H9 (cell line): ENCODE data around the gene GSE1. TPM values are rescaled to one million over a fixed set of nuclear protein-coding genes. Genes with fewer than 3 reads are reported as not detected.

Experiments
- DNase-seq: peaks from one replicate; pipeline ENCODE4 v3.0.0-alpha.2; 2017
- H2AFZ ChIP-seq: one replicate; pipeline ENCODE4 v1.6.1; 2013; ENCODE audit warnings: mild to moderate bottlenecking, low read length, control low read depth, moderate library complexity
- H2AK5ac ChIP-seq: 2 replicates; pipeline ENCODE4 v1.6.1; 2013; ENCODE audit warnings: low read length, control low read depth, mixed read lengths; ENCODE audit not compliant: insufficient read length
- H2BK120ac ChIP-seq: one replicate; pipeline ENCODE4 v1.6.1; 2013; ENCODE audit warnings: low read depth, mild to moderate bottlenecking, low read length, control low read depth, inconsistent platforms; ENCODE audit not compliant: poor library complexity, severe bottlenecking
- H2BK12ac ChIP-seq: 2 replicates; pipeline ENCODE4 v1.6.1; 2013; ENCODE audit warnings: low read length, control low read depth, mixed read lengths, low read depth; ENCODE audit not compliant: insufficient read length
- H2BK15ac ChIP-seq: 2 replicates; pipeline ENCODE4 v1.6.1; 2013; ENCODE audit warnings: low read depth, low read length, control low read depth
- H2BK20ac ChIP-seq: one replicate; pipeline ENCODE4 v1.6.1; 2013; ENCODE audit warnings: low read depth, mild to moderate bottlenecking, low read length, control low read depth, inconsistent platforms; ENCODE audit not compliant: poor library complexity, severe bottlenecking
- H2BK5ac ChIP-seq: 2 replicates; pipeline ENCODE4 v1.6.1; 2013; ENCODE audit warnings: low read length, control low read depth, mixed read lengths; ENCODE audit not compliant: insufficient read length
- H3K14ac ChIP-seq: 2 replicates; pipeline ENCODE4 v1.6.1; 2013; ENCODE audit warnings: low read length, control low read depth; ENCODE audit not compliant: insufficient read depth
- H3K18ac ChIP-seq: 2 replicates; pipeline ENCODE4 v1.6.1; 2013; ENCODE audit warnings: low read depth, mild to moderate bottlenecking, mixed read lengths, low read length, control low read depth; ENCODE audit not compliant: insufficient read length
- H3K23ac ChIP-seq: 2 replicates; pipeline ENCODE4 v1.6.1; 2013; ENCODE audit warnings: low read length, control low read depth, mixed read lengths, low read depth; ENCODE audit not compliant: insufficient read length
- H3K23me2 ChIP-seq: 2 replicates; pipeline ENCODE4 v1.6.1; 2013; ENCODE audit warnings: low read depth, mild to moderate bottlenecking, mixed read lengths, low read length, control low read depth; ENCODE audit not compliant: insufficient read length, poor library complexity, severe bottlenecking
- H3K27ac ChIP-seq: 2 replicates; pipeline ENCODE4 v1.5.1; 2013; ENCODE audit warnings: low read length, control low read depth, mixed read lengths, low read depth; ENCODE audit not compliant: insufficient read length
- H3K27me3 ChIP-seq: 2 replicates; pipeline ENCODE4 v1.6.1; 2013; ENCODE audit warnings: low read length, control low read depth, inconsistent platforms; ENCODE audit not compliant: insufficient read depth
- H3K4ac ChIP-seq: 2 replicates; pipeline ENCODE4 v1.6.1; 2013; ENCODE audit warnings: low read depth, mild to moderate bottlenecking, control low read depth, inconsistent platforms, low read length, moderate library complexity
- H3K4me1 ChIP-seq: 2 replicates; pipeline ENCODE4 v1.6.1; 2013; ENCODE audit warnings: low read length, control low read depth, inconsistent platforms; ENCODE audit not compliant: insufficient read depth
- H3K4me2 ChIP-seq: 2 replicates; pipeline ENCODE4 v1.6.1; 2013; ENCODE audit warnings: low read length, control low read depth, mixed read lengths; ENCODE audit not compliant: insufficient read length, insufficient read depth
- H3K56ac ChIP-seq: 2 replicates; pipeline ENCODE4 v1.6.1; 2013; ENCODE audit warnings: low read depth, mild to moderate bottlenecking, mixed read lengths, low read length, control low read depth; ENCODE audit not compliant: insufficient read length
- H3K79me1 ChIP-seq: 2 replicates; pipeline ENCODE4 v1.6.1; 2013; ENCODE audit warnings: low read depth, mild to moderate bottlenecking, moderate library complexity, low read length, control low read depth, inconsistent platforms; ENCODE audit not compliant: insufficient read depth, poor library complexity, severe bottlenecking
- H3K79me2 ChIP-seq: 2 replicates; pipeline ENCODE4 v1.6.1; 2013; ENCODE audit warnings: low read length, control low read depth, inconsistent platforms; ENCODE audit not compliant: insufficient read depth
- H3K9ac ChIP-seq: 2 replicates; pipeline ENCODE4 v1.6.1; 2013; ENCODE audit warnings: low read length, control low read depth, mixed read lengths; ENCODE audit not compliant: insufficient read length; ENCODE audit errors: extremely low read depth
- H3K9me3 ChIP-seq: one replicate; pipeline ENCODE4 v1.6.1; 2013; ENCODE audit warnings: low read depth, low read length, inconsistent platforms; ENCODE audit not compliant: control insufficient read depth
- H3T11ph ChIP-seq: one replicate; pipeline ENCODE4 v1.6.1; 2013; ENCODE audit warnings: mild to moderate bottlenecking, low read length, control low read depth, inconsistent platforms
- H4K20me1 ChIP-seq: one replicate; pipeline ENCODE4 v1.6.1; 2013; ENCODE audit not compliant: control insufficient read depth, insufficient read length, insufficient read depth
- H4K5ac ChIP-seq: 2 replicates; pipeline ENCODE4 v1.6.1; 2013; ENCODE audit warnings: low read depth, mild to moderate bottlenecking, mixed read lengths, low read length, control low read depth; ENCODE audit not compliant: insufficient read length
- H4K8ac ChIP-seq: replicated peaks from 2 replicates; pipeline ENCODE4 v1.6.1; 2013; ENCODE audit warnings: low read length, control low read depth, mixed read lengths, low read depth; ENCODE audit not compliant: insufficient read length
- H4K91ac ChIP-seq: 2 replicates; pipeline ENCODE4 v1.6.1; 2013; ENCODE audit warnings: low read depth, mild to moderate bottlenecking, moderate library complexity, mixed read lengths, low read length, control low read depth; ENCODE audit not compliant: insufficient read length
- H3K27ac Mint-ChIP-seq, 3 experiments: 2 replicates in 2 of 3; 3 replicates in 1 of 3; pipeline ENCODE4 v1.8.0; 2020 to 2021; ENCODE audit warnings: mixed read lengths in 3 of 3, mild to moderate bottlenecking in 1 of 3, moderate library complexity in 1 of 3
- H3K27me3 Mint-ChIP-seq: 2 replicates; pipeline ENCODE4 v1.8.0; 2021; ENCODE audit warnings: low read depth, mild to moderate bottlenecking, moderate library complexity, mixed read lengths
- H3K36me3 Mint-ChIP-seq, 3 experiments: 2 replicates in 2 of 3; 3 replicates in 1 of 3; pipeline ENCODE4 v1.8.0; 2020 to 2021; ENCODE audit warnings: low read depth in 3 of 3, mixed read lengths in 3 of 3; ENCODE audit not compliant: insufficient read depth in 1 of 3
- H3K4me1 Mint-ChIP-seq, 2 experiments: 2 replicates each; pipeline ENCODE4 v1.8.0; 2020; ENCODE audit warnings: mixed read lengths in 2 of 2
- H3K4me3 Mint-ChIP-seq, 2 experiments: 2 replicates in 1 of 2; 3 replicates in 1 of 2; pipeline ENCODE4 v1.8.0; 2020 to 2021; ENCODE audit warnings: mild to moderate bottlenecking in 2 of 2, mixed read lengths in 2 of 2, moderate library complexity in 1 of 2
- H3K9me3 Mint-ChIP-seq, 2 experiments: 2 replicates in 1 of 2; 3 replicates in 1 of 2; pipeline ENCODE4 v1.8.0; 2020; ENCODE audit warnings: mild to moderate bottlenecking in 2 of 2, mixed read lengths in 2 of 2, moderate library complexity in 1 of 2
- CTCF ChIP-seq: fragments of 200-600 bp; sonication (generic); conservative IDR thresholded peaks from 3 replicates; pipeline ENCODE4 v1.8.0; 2021; ENCODE audit warnings: antibody characterized with exemption, mild to moderate bottlenecking
- WGBS: extraction: QIAGEN DNeasy Blood & Tissue Kit; methylation state at CpG from one replicate; pipeline ENCODE4 v1.1.7; 2013; ENCODE audit warnings: missing lambda C conversion rate, low lambda C conversion rate, mixed read lengths; ENCODE audit not compliant: insufficient read length; ENCODE audit errors: extremely low coverage; 5-methylcytosine and 5-hydroxymethylcytosine counted together
- total RNA-seq: library from RNA; stranded (reverse); gene quantifications from 2 replicates; pipeline ENCODE4 v1.2.1, GENCODE V29; 2021

GSE1 gene
- total RNA-seq, 1 experiment from 2014 or later = 125 TPM

- no peak overlapping the region for H3K9ac ChIP-seq
Observed at GRCh38 chr16:85645021-85645589, 32.0 kb downstream of the GSE1 start.

More at GRCh38 chr16:85645021-85645589, 32.0 kb downstream of the GSE1 start:
- Histone ChIP-seq H3T11ph (no peak overlapping the region), H2BK120ac (no peak overlapping the region), H3K27me3 (no peaks in the 10 kb centered on the region), H3K4me1 (no peaks in the 10 kb centered on the region), H4K5ac (no peak overlapping the region), H4K8ac (no peak overlapping the region), H4K91ac (no peak overlapping the region), H3K79me1 (peaks cover 13% of the 10 kb centered on the region), H2BK5ac (no peak overlapping the region), H3K56ac (no peak overlapping the region), H2BK15ac (no peak overlapping the region), H2AFZ (no peak overlapping the region), H4K20me1 (no peaks in the 10 kb centered on the region), H3K23ac (no peak overlapping the region), H3K4me2 (no peak overlapping the region), H2BK12ac (no peak overlapping the region), H3K4ac (no peak overlapping the region), H3K23me2 (no peaks in the 10 kb centered on the region), H3K14ac (no peak overlapping the region), H3K18ac (no peak overlapping the region), H3K27ac (no peak overlapping the region), H3K9me3 (no peaks in the 10 kb centered on the region), H3K79me2 (peaks cover 2% of the 10 kb centered on the region; the same call in 1 of the 2 replicates), H2BK20ac (no peak overlapping the region), H2AK5ac (no peak overlapping the region)
- Mint-ChIP-seq H3K27me3 (no peaks in the 10 kb centered on the region), H3K27ac (peak overlapping the region in 1 of 3 experiments; percentile 74; a peak in 1 of 7 replicates), H3K4me3 (no peak overlapping the region), H3K4me1 (peaks cover 0 to 7% of the 10 kb centered on the region in 2 experiments; a peak in 3 of 4 replicates), H3K36me3 (peaks cover 7 to 45% (median 32%) of the 10 kb centered on the region in 3 experiments; a peak in 6 of 7 replicates), H3K9me3 (no peaks in the 10 kb centered on the region)
- WGBS = no CpG with 5 or more reads among the region's 19 CpGs
- no peak for DNase-seq
- TF ChIP-seq CTCF = no peak
